Transverse colon (tissue), 4 donors: ENCODE measurements around the gene GABBR2.

Experiments
- CTCF ChIP-seq, 5 experiments: fragments of 200-600 bp in 3 of 5; fragments of 450-650 bp in 2 of 5; sonication (generic) in 3 of 5; IDR thresholded peaks; 1 replicate in 2 of 5; 2 replicates in 3 of 5; pipeline ENCODE4 v1.5.1; 2016 to 2017; ENCODE audit warnings: antibody characterized with exemption in 5 of 5, inconsistent platforms in 3 of 5, mild to moderate bottlenecking in 2 of 5, moderate library complexity in 1 of 5
- POLR2A ChIP-seq: fragments of 450-650 bp; IDR thresholded peaks from one replicate; pipeline ENCODE4 v1.6.1; 2016; ENCODE audit warnings: antibody characterized with exemption, mild to moderate bottlenecking, moderate library complexity
- POLR2AphosphoS5 ChIP-seq, 3 donors: sonication (generic); formaldehyde crosslinking; IDR thresholded peaks; one replicate each; pipeline ENCODE4 v1.6.1; 2016; ENCODE audit warnings: antibody characterized with exemption in 3 of 3

GRCh38 chr9:98641695-98642094 is 67.0 kb downstream of the GABBR2 start:
- TF ChIP-seq CTCF (IDR thresholded peaks at IDR 0.05) (no peak), POLR2A (no peak), POLR2AphosphoS5 (IDR thresholded peaks at IDR 0.05) (no peak)
